Measurements from ENCODE around the gene CASKIN2.

DNA sequence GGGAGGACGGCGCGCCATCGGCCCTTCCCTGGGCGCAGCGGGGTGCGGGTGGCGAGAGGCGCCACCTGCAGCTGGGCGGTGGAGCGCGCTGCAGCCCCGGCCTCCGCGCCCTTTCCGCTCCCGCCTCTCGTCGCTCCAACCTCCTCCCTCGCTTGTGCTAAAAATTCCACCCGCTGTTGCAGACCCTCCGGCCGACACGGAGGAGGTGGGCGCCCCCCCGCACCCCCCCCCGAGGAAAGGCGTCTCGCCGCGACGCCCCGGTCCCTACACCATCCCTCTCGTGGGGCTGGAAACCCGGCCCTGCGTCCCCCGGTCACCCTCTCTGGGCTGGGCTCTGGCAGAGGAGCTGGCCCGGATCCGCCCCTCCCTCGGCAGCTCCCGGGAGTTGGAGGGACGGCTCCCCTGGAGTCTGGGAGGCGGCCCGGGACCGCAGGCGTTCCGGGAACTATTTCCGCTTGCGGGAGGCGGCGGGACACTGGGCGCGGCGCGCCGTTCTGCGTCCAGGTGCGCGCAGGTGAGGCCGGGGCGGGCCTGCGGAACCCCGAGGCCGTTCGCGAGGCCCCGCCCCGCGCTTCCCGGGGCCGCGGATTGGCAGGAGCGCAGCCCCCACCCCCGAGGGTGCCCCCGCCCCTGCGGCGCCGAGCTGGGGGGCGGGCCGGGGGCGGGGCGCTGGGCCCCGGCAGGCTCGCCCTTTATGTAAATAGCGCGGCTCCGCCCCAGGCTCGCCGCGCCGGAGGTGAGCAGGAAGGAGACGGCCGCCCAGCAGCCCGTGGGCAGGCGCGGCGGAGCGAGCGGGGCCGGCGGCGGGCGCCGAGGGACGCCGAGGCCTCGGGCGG is 9.9 kb upstream of the CASKIN2 start, which contains the start of gene LLGL2:
- no peak for TF ChIP-seq POLR2A (IDR thresholded peaks at IDR 0.05; ENCODE audit: low read depth, low read length)
- TF ChIP-seq POLR2AphosphoS5 (IDR thresholded peaks at IDR 0.05; ENCODE audit: low read depth, low read length), result no peak
- TF ChIP-seq TAF1 (IDR thresholded peaks at IDR 0.05; ENCODE audit: low read depth, low read length), result no peak
- no peak for TF ChIP-seq SPI1 (IDR thresholded peaks at IDR 0.05; ENCODE audit: low read depth, low read length)
- TF ChIP-seq POU2F2 (IDR thresholded peaks at IDR 0.05; ENCODE audit: low read depth, low read length), result 0 out of 2 replicates have a peak, but pooled peaks have one; percentile 12
- no peak for TF ChIP-seq PAX5 (IDR thresholded peaks at IDR 0.05; ENCODE audit: insufficient read depth, low read length, severe bottlenecking)

Measured in GM12891 (cell line).